WTC11 (cell line): ENCODE data around the gene CRAT. TPM values are rescaled to one million over a fixed set of nuclear protein-coding genes. Genes with fewer than 3 reads are reported as not detected.

Experiments
- ATAC-seq: fragments of 200-7000 bp; cut with Tn5 transposase; 2 replicates; pipeline ENCODE4 v1.10.0; 2021; ENCODE audit warnings: mild to moderate bottlenecking, moderate library complexity
- CTCF ChIA-PET: fragments of 300-600 bp; sonication (Branson Sonifier 250); formaldehyde crosslinking; loops from one replicate; lab custom pipeline; 2021; ENCODE audit warnings: antibody characterized with exemption; lab: Charles Lee
- POLR2A ChIA-PET: fragments of 350-600 bp; sonication (Branson Sonifier 250); formaldehyde crosslinking; loops from one replicate; lab custom pipeline; 2021; ENCODE audit warnings: antibody characterized with exemption; lab: Charles Lee
- DNase-seq: peaks from one replicate; pipeline ENCODE4 v3.0.0; 2021; ENCODE audit warnings: low spot score
- H3K27ac Mint-ChIP-seq: 2 replicates; pipeline ENCODE4 v1.8.0; 2021; ENCODE audit warnings: mixed read lengths
- H3K27me3 Mint-ChIP-seq: 2 replicates; pipeline ENCODE4 v1.8.0; 2021; ENCODE audit warnings: low read depth, mild to moderate bottlenecking, moderate library complexity, mixed read lengths
- H3K36me3 Mint-ChIP-seq: 2 replicates; pipeline ENCODE4 v1.8.0; 2021; ENCODE audit warnings: mixed read lengths
- H3K4me1 Mint-ChIP-seq: 2 replicates; pipeline ENCODE4 v1.8.0; 2022; ENCODE audit warnings: mixed read lengths
- H3K4me3 Mint-ChIP-seq: 2 replicates; pipeline ENCODE4 v1.8.0; 2021; ENCODE audit warnings: mild to moderate bottlenecking, moderate library complexity, mixed read lengths
- H3K9me3 Mint-ChIP-seq: 2 replicates; pipeline ENCODE4 v1.8.0; 2021; ENCODE audit warnings: mixed read lengths
- ATF1 ChIP-seq: sonication (generic); formaldehyde crosslinking; IDR thresholded peaks from 2 replicates; pipeline ENCODE4 v1.8.1; 2023; ENCODE audit warnings: mild to moderate bottlenecking, moderate library complexity, missing genetic modification reagents
- CREB1 ChIP-seq: sonication (generic); formaldehyde crosslinking; IDR thresholded peaks from 2 replicates; pipeline ENCODE4 v1.8.0; 2023; ENCODE audit warnings: mild to moderate bottlenecking, missing genetic modification reagents
- CREM ChIP-seq: sonication (generic); formaldehyde crosslinking; IDR thresholded peaks from 2 replicates; pipeline ENCODE4 v1.8.1; 2022; ENCODE audit warnings: mild to moderate bottlenecking, missing genetic modification reagents, moderate library complexity
- KAT7 ChIP-seq: sonication (generic); formaldehyde crosslinking; IDR thresholded peaks from 2 replicates; pipeline ENCODE4 v1.8.1; 2023; ENCODE audit warnings: missing genetic modification reagents, mild to moderate bottlenecking, borderline replicate concordance
- MYBL2 ChIP-seq: sonication (generic); formaldehyde crosslinking; IDR thresholded peaks from 2 replicates; pipeline ENCODE4 v1.8.1; 2023; ENCODE audit warnings: mild to moderate bottlenecking, moderate library complexity, missing genetic modification reagents
- NR3C1 ChIP-seq: sonication (generic); formaldehyde crosslinking; conservative IDR thresholded peaks from 2 replicates; pipeline ENCODE4 v1.8.1; 2023; ENCODE audit warnings: low read depth, mild to moderate bottlenecking, missing genetic modification reagents
- TEAD1 ChIP-seq: sonication (generic); formaldehyde crosslinking; IDR thresholded peaks from 2 replicates; pipeline ENCODE4 v1.8.0; 2022; ENCODE audit warnings: mild to moderate bottlenecking, missing genetic modification reagents
- TP53 ChIP-seq: sonication (generic); formaldehyde crosslinking; IDR thresholded peaks from 2 replicates; pipeline ENCODE4 v1.8.1; 2023; ENCODE audit warnings: mild to moderate bottlenecking, missing genetic modification reagents
- ZBTB21 ChIP-seq: sonication (generic); formaldehyde crosslinking; IDR thresholded peaks from 2 replicates; pipeline ENCODE4 v1.8.1; 2023; ENCODE audit warnings: mild to moderate bottlenecking, missing genetic modification reagents, borderline replicate concordance
- total RNA-seq: library from RNA; stranded (reverse); gene quantifications from 3 replicates; pipeline ENCODE4 v1.2.3, GENCODE V29; 2021
- TF ChIP-seq, protein P1 (sequence below): sonication (generic); formaldehyde crosslinking; IDR thresholded peaks from 2 replicates; pipeline ENCODE4 v1.8.1; 2023; ENCODE audit warnings: mild to moderate bottlenecking, moderate library complexity, missing genetic modification reagents
- TF ChIP-seq, protein P2 (sequence below): fragments of 250-450 bp; sonication (Bioruptor Pico); IDR thresholded peaks from 2 replicates; pipeline ENCODE4 v1.9.0; 2021; ENCODE audit warnings: mild to moderate bottlenecking
- TF ChIP-seq, protein P3 (sequence below): sonication (generic); formaldehyde crosslinking; IDR thresholded peaks from 2 replicates; pipeline ENCODE4 v1.8.1; 2023; ENCODE audit warnings: mild to moderate bottlenecking, missing genetic modification reagents
- TF ChIP-seq, protein P4 (sequence below): sonication (generic); formaldehyde crosslinking; IDR thresholded peaks from 2 replicates; pipeline ENCODE4 v1.8.1; 2022; ENCODE audit warnings: missing genetic modification reagents, borderline replicate concordance
- TF ChIP-seq, protein P5 (sequence below): fragments of 250-450 bp; sonication (Bioruptor Pico); IDR thresholded peaks from 2 replicates; pipeline ENCODE4 v1.9.0; 2021; ENCODE audit warnings: mild to moderate bottlenecking, borderline replicate concordance
- TF ChIP-seq, protein P6 (sequence below): sonication (generic); formaldehyde crosslinking; IDR thresholded peaks from 2 replicates; pipeline ENCODE4 v1.8.1; 2022; ENCODE audit warnings: mild to moderate bottlenecking, missing genetic modification reagents, moderate library complexity, borderline replicate concordance
- TF ChIP-seq, protein P7 (sequence below): sonication (generic); formaldehyde crosslinking; IDR thresholded peaks from 2 replicates; pipeline ENCODE4 v1.8.1; 2022; ENCODE audit warnings: low read depth, missing genetic modification reagents, borderline replicate concordance

The CRAT gene
- total RNA-seq, 1 experiment from 2014 or later, result 17.2 TPM

DNA sequence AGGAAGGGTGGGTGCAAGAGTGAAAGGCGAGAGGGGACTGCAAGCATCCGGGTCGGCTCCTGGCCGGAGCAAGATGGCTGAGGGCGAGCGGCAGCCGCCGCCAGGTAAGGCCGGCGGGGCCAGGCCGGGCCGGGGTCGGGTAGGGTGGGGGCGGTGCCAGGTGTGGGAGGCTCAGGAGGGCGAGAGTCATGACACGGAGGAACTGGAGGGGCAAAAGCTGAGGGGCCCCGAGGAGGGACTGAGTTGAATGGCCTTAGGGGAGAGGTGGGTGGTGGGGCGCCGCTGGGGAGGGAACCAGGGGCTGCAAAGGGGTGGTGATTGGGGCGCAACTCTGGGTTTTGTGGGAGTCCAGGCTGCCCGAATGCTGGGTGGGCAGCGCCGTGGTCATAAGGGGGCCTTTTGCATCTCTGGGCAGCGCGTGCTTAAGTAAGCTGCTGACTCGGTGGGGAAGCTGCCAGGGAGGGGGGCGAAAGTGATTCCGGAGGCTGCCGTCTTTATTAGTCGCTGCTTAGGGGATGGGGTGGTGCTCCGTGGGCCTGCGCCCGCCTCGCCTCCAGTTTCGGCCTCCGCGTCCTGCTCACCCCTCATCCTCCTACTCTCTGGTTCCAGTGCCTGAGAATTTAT is 1.0 kb upstream of the CRAT start (continued):
- TF ChIP-seq, protein P1, sequence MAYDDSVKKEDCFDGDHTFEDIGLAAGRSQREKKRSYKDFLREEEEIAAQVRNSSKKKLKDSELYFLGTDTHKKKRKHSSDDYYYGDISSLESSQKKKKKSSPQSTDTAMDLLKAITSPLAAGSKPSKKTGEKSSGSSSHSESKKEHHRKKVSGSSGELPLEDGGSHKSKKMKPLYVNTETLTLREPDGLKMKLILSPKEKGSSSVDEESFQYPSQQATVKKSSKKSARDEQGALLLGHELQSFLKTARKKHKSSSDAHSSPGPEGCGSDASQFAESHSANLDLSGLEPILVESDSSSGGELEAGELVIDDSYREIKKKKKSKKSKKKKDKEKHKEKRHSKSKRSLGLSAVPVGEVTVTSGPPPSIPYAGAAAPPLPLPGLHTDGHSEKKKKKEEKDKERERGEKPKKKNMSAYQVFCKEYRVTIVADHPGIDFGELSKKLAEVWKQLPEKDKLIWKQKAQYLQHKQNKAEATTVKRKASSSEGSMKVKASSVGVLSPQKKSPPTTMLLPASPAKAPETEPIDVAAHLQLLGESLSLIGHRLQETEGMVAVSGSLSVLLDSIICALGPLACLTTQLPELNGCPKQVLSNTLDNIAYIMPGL (CRISPR knock-in tag), result 0 out of 2 replicates have a peak, but pooled peaks have one; percentile 50
- TF ChIP-seq KAT7, result peak; percentile 42; the same call in 1 of the 2 replicates
- TF ChIP-seq, protein P2, sequence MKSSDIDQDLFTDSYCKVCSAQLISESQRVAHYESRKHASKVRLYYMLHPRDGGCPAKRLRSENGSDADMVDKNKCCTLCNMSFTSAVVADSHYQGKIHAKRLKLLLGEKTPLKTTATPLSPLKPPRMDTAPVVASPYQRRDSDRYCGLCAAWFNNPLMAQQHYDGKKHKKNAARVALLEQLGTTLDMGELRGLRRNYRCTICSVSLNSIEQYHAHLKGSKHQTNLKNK (CRISPR knock-in tag), result no peak
- no peak for TF ChIP-seq TP53
- TF ChIP-seq, protein P3, sequence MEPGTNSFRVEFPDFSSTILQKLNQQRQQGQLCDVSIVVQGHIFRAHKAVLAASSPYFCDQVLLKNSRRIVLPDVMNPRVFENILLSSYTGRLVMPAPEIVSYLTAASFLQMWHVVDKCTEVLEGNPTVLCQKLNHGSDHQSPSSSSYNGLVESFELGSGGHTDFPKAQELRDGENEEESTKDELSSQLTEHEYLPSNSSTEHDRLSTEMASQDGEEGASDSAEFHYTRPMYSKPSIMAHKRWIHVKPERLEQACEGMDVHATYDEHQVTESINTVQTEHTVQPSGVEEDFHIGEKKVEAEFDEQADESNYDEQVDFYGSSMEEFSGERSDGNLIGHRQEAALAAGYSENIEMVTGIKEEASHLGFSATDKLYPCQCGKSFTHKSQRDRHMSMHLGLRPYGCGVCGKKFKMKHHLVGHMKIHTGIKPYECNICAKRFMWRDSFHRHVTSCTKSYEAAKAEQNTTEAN (CRISPR knock-in tag), result no peak
- TF ChIP-seq, all 79 proteins: peak for 4

DNA sequence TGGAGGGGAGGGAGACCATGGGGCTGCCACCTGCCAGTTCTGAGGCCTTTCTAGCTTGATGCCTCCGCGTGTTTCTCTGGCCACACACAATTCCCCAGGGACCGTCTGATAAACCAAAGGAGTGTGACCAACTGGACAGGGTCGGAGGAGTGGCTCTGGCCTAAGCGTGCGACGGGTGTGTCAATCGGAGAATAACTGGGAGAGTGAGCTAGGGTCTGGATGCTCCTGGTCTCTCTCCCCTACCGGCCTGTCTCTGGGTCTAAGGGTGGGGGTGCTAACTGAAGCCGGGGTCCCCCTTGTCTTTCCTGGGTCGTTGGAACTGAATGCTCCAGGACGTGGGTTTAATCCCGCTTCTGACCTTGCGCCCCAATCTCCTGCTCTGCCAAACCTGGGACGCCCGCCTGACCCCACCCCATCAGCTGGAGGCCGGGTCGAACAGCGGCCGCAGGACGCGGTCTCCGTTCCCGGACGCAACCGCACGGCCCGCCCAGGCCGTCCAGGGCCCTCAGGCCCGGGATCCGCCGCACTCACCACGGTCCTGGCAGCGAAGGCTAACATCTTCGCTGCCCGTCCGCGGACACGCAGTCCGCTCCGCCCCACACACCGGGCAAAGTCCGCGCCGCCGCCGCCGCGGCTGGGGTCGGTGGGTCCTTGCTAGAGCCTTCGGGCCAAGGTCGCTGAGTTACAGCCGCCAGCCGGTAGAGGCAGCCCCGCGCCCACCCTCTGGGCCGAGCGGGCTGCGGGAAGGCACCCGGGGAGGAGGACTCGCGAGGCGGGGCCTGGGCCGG is 447 bp downstream of the CRAT start:
- ChIA-PET POLR2A (interaction anchor here (1.6 kb wide), 1 partner anchor 17 kb away, joined by 3 read pairs; no protein-coding TSS in a partner anchor), CTCF (interaction anchor here (0.9 to 2.5 kb wide), 9 partner anchors 10 to 515 kb away, joined by 3 to 13 read pairs (median 4); partner anchors contain the start of genes NTMT1 and SH3GLB2)
- DNase-seq (no peak), ATAC-seq (peak; percentile 1)
- Mint-ChIP-seq H3K4me1 (peaks cover 24% of the 10 kb centered on the region), H3K36me3 (no peaks in the 10 kb centered on the region), H3K27me3 (peaks cover 17% of the 10 kb centered on the region), H3K9me3 (no peaks in the 10 kb centered on the region), H3K27ac (no peak overlapping the region), H3K4me3 (peak overlapping the region; percentile 65)
- TF ChIP-seq CREB1 (CRISPR knock-in tag) (no peak), CREM (CRISPR knock-in tag) (0 out of 2 replicates have a peak, but pooled peaks have one; percentile 38), NR3C1 (CRISPR knock-in tag) (no peak), MYBL2 (CRISPR knock-in tag) (no peak), ATF1 (CRISPR knock-in tag) (no peak), ZBTB21 (CRISPR knock-in tag) (no peak), TEAD1 (CRISPR knock-in tag) (no peak), TP53 (no peak)
- TF ChIP-seq, protein P4, sequence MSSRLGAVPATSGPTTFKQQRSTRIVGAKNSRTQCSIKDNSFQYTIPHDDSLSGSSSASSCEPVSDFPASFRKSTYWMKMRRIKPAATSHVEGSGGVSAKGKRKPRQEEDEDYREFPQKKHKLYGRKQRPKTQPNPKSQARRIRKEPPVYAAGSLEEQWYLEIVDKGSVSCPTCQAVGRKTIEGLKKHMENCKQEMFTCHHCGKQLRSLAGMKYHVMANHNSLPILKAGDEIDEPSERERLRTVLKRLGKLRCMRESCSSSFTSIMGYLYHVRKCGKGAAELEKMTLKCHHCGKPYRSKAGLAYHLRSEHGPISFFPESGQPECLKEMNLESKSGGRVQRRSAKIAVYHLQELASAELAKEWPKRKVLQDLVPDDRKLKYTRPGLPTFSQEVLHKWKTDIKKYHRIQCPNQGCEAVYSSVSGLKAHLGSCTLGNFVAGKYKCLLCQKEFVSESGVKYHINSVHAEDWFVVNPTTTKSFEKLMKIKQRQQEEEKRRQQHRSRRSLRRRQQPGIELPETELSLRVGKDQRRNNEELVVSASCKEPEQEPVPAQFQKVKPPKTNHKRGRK, result no peak
- TF ChIP-seq, protein P5, sequence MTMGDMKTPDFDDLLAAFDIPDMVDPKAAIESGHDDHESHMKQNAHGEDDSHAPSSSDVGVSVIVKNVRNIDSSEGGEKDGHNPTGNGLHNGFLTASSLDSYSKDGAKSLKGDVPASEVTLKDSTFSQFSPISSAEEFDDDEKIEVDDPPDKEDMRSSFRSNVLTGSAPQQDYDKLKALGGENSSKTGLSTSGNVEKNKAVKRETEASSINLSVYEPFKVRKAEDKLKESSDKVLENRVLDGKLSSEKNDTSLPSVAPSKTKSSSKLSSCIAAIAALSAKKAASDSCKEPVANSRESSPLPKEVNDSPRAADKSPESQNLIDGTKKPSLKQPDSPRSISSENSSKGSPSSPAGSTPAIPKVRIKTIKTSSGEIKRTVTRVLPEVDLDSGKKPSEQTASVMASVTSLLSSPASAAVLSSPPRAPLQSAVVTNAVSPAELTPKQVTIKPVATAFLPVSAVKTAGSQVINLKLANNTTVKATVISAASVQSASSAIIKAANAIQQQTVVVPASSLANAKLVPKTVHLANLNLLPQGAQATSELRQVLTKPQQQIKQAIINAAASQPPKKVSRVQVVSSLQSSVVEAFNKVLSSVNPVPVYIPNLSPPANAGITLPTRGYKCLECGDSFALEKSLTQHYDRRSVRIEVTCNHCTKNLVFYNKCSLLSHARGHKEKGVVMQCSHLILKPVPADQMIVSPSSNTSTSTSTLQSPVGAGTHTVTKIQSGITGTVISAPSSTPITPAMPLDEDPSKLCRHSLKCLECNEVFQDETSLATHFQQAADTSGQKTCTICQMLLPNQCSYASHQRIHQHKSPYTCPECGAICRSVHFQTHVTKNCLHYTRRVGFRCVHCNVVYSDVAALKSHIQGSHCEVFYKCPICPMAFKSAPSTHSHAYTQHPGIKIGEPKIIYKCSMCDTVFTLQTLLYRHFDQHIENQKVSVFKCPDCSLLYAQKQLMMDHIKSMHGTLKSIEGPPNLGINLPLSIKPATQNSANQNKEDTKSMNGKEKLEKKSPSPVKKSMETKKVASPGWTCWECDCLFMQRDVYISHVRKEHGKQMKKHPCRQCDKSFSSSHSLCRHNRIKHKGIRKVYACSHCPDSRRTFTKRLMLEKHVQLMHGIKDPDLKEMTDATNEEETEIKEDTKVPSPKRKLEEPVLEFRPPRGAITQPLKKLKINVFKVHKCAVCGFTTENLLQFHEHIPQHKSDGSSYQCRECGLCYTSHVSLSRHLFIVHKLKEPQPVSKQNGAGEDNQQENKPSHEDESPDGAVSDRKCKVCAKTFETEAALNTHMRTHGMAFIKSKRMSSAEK (CRISPR knock-in tag), result no peak
- TF ChIP-seq, protein P6, sequence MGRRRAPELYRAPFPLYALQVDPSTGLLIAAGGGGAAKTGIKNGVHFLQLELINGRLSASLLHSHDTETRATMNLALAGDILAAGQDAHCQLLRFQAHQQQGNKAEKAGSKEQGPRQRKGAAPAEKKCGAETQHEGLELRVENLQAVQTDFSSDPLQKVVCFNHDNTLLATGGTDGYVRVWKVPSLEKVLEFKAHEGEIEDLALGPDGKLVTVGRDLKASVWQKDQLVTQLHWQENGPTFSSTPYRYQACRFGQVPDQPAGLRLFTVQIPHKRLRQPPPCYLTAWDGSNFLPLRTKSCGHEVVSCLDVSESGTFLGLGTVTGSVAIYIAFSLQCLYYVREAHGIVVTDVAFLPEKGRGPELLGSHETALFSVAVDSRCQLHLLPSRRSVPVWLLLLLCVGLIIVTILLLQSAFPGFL (CRISPR knock-in tag), result no peak
- TF ChIP-seq, protein P3 (CRISPR knock-in tag), result no peak
- TF ChIP-seq, protein P7, sequence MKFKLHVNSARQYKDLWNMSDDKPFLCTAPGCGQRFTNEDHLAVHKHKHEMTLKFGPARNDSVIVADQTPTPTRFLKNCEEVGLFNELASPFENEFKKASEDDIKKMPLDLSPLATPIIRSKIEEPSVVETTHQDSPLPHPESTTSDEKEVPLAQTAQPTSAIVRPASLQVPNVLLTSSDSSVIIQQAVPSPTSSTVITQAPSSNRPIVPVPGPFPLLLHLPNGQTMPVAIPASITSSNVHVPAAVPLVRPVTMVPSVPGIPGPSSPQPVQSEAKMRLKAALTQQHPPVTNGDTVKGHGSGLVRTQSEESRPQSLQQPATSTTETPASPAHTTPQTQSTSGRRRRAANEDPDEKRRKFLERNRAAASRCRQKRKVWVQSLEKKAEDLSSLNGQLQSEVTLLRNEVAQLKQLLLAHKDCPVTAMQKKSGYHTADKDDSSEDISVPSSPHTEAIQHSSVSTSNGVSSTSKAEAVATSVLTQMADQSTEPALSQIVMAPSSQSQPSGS (CRISPR knock-in tag), result no peak
- TF ChIP-seq, protein P1 (CRISPR knock-in tag), result peak; percentile 73; the same call in 1 of the 2 replicates
